ENCODE measurements around the gene ECM2.

The ECM2 gene

DNA sequence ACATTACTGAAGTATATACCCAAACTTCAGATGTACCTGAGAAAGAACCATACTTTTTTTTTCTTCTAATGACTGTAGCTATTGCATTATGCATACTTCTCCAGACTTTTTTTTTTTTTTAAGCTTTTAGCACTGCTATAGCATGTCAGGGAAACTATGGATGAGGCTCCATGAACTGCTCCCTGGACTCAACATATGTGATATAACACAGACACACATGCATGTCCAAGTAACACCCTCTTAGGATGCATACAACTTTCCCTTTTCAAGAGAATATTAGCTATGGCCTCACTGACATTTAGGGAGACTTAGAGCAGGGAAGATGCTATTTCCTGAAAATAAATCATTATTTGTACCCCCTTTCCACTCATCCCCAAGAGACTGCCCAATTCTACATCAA lies 53.0 kb downstream of the ECM2 start:
- no peak for DNase-seq (ENCODE audit: low read depth in 2 of 2)
- TF ChIP-seq, protein P1, sequence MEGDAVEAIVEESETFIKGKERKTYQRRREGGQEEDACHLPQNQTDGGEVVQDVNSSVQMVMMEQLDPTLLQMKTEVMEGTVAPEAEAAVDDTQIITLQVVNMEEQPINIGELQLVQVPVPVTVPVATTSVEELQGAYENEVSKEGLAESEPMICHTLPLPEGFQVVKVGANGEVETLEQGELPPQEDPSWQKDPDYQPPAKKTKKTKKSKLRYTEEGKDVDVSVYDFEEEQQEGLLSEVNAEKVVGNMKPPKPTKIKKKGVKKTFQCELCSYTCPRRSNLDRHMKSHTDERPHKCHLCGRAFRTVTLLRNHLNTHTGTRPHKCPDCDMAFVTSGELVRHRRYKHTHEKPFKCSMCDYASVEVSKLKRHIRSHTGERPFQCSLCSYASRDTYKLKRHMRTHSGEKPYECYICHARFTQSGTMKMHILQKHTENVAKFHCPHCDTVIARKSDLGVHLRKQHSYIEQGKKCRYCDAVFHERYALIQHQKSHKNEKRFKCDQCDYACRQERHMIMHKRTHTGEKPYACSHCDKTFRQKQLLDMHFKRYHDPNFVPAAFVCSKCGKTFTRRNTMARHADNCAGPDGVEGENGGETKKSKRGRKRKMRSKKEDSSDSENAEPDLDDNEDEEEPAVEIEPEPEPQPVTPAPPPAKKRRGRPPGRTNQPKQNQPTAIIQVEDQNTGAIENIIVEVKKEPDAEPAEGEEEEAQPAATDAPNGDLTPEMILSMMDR (IDR thresholded peaks at IDR 0.05; ENCODE audit: low read depth, low read length), result no peak
- H3K4me3 ChIP-seq (replicated peaks in 1 of 2; ENCODE audit: low read depth in 2 of 2, low read length in 2 of 2), result no peak overlapping the region

DNA sequence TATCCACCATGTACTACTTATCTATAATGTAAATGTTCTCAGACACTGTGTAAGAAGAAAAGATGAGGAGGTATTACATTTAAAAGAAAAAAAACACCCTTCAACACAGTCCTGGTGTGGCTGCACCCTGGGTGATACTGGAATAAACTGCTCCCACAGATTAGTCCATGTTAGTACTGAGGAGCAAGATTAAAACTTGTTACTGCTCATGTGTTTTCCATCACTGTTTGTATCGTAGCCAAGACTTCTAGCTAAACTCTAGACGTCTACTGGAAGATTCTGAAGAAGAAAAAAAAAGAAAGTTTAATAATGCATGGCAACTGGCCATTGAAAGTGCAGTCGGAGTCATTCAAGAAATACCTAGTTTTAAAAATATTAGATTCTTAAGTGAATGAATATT lies 53.5 kb downstream of the ECM2 start, which contains the start of gene ASPN:
ASPN (minus strand) TSS at position 178 of the 400 bp plus-strand sequence.
- H3K4me3 ChIP-seq (replicated peaks in 1 of 2; ENCODE audit: low read depth in 2 of 2, low read length in 2 of 2), result no peak within 1 kb of the TSS
- DNase-seq (ENCODE audit: low read depth in 2 of 2), result peak; percentile 58 to 91
- TF ChIP-seq, protein P1 (IDR thresholded peaks at IDR 0.05; ENCODE audit: low read depth, low read length), result no peak

GRCh38 chr9:92480986-92481633 lies 54.7 kb downstream of the ECM2 start:
- peak in 1 of 2 donors; percentile 51 for DNase-seq (ENCODE audit: low read depth in 2 of 2)
- TF ChIP-seq, protein P1 (IDR thresholded peaks at IDR 0.05; ENCODE audit: low read depth, low read length), result no peak
- H3K4me3 ChIP-seq (replicated peaks in 1 of 2; ENCODE audit: low read depth in 2 of 2, low read length in 2 of 2), result no peak overlapping the region

DNA sequence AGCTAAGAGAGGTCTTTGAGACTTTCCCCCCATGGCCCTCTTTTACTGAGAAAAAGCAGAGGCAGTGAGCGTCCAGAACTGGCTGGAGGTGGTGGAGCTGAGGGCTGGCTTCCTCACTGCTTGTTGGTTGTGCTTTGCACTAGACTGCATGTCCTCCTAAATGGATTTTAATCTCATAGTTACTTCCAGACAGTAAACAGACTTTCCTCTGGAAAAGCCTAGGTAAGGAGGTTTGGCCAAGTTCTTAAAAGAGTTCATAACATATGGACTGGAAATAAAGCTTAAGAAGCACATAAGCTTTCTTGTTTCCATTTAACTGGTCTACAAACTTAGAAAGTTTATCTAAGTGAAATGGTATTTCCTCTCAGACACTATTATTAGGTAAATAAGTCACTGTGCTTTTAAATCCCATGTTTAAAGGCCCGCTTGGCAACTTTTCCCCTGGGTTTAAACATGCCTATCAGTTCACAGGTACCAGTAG lies 55.5 kb downstream of the ECM2 start:
- TF ChIP-seq, protein P1 (IDR thresholded peaks at IDR 0.05; ENCODE audit: low read depth, low read length), result no peak
- no peak overlapping the region for H3K4me3 ChIP-seq (replicated peaks in 1 of 2; ENCODE audit: low read depth in 2 of 2, low read length in 2 of 2)

GRCh38 chr9:92479346-92479745 lies 56.4 kb downstream of the ECM2 start:
- DNase-seq (ENCODE audit: low read depth in 2 of 2), result no peak
- H3K4me3 ChIP-seq (replicated peaks in 1 of 2; ENCODE audit: low read depth in 2 of 2, low read length in 2 of 2), result no peak overlapping the region
- TF ChIP-seq, protein P1 (IDR thresholded peaks at IDR 0.05; ENCODE audit: low read depth, low read length), result no peak

More for the DNA sequence above, 55.5 kb downstream of the ECM2 start:
- peak; percentile 42 to 43 for DNase-seq (ENCODE audit: low read depth in 2 of 2)

- TF ChIP-seq, protein P1 (IDR thresholded peaks at IDR 0.05; ENCODE audit: low read depth, low read length), result no peak
- H3K4me3 ChIP-seq (replicated peaks in 1 of 2; ENCODE audit: low read depth in 2 of 2, low read length in 2 of 2), result no peak overlapping the region
- no peak for DNase-seq (ENCODE audit: low read depth in 2 of 2)
Observed at GRCh38 chr9:92478783-92479182, 57.0 kb downstream of the ECM2 start.

Data from cardiac fibroblast (primary cell).